Endothelial cell of umbilical vein (primary cell): ENCODE measurements around the gene MCF2L. TPM values are rescaled to one million over a fixed set of nuclear protein-coding genes. Genes with fewer than 3 reads are reported as not detected.

Experiments used
- BruUV-seq: library from RNA; stranded (reverse); fragments of 400-500 nt; replicated peaks from 2 replicates; lab custom pipeline; 2021; lab: Mats Ljungman, UMichigan
- CTCF ChIA-PET: fragments of 300-600, 350-600 bp; sonication (Branson Sonifier 250); formaldehyde crosslinking; loops from one replicate; lab custom pipeline; 2021; ENCODE audit warnings: antibody characterized with exemption, inconsistent platforms; lab: Charles Lee
- POLR2A ChIA-PET: fragments of 300-600, 350-600 bp; sonication (Branson Sonifier 250); formaldehyde crosslinking; loops from one replicate; lab custom pipeline; 2021; ENCODE audit warnings: antibody characterized with exemption, inconsistent platforms; lab: Charles Lee
- DNase-seq: peaks from one replicate; pipeline ENCODE4 v3.0.0-alpha.2; 2011; ENCODE audit warnings: low read depth, low spot score
- FAIRE-seq: peaks from 2 replicates; lab custom pipeline; 2011; peaks lifted over from hg19 to GRCh38; lab: Jason Lieb, UNC
- H2AFZ ChIP-seq: 2 replicates; pipeline ENCODE4 v1.6.0; 2012; ENCODE audit warnings: low read depth, low read length, control low read depth, inconsistent platforms
- H3K27ac ChIP-seq: 2 replicates; pipeline ENCODE4 v1.5.1; 2011; ENCODE audit warnings: low read depth, mild to moderate bottlenecking, control low read depth, low read length, moderate library complexity; ENCODE audit not compliant: insufficient read depth
- H3K27me3 ChIP-seq, 2 experiments: 2 replicates each; pipeline versions ENCODE4 v1.6.0 to v1.6.1; 2011; ENCODE audit warnings: low read length in 2 of 2, mixed read lengths in 1 of 2; ENCODE audit not compliant: control insufficient read depth in 2 of 2, insufficient read depth in 2 of 2
- H3K36me3 ChIP-seq, 2 experiments: 2 replicates in 1 of 2; 3 replicates in 1 of 2; pipeline ENCODE4 v1.5.1; 2011; ENCODE audit warnings: low read length in 2 of 2, mild to moderate bottlenecking in 1 of 2, moderate library complexity in 1 of 2; ENCODE audit not compliant: control insufficient read depth in 2 of 2, insufficient read depth in 2 of 2; ENCODE audit errors: extremely low read depth in 1 of 2
- H3K4me1 ChIP-seq: 3 replicates; pipeline ENCODE4 v1.5.1; 2011; ENCODE audit warnings: mild to moderate bottlenecking, low read length; ENCODE audit not compliant: control insufficient read depth, insufficient read depth; ENCODE audit errors: extremely low read depth
- H3K4me2 ChIP-seq: 2 replicates; pipeline ENCODE4 v1.6.1; 2011; ENCODE audit warnings: low read length, control low read depth, mixed read lengths; ENCODE audit not compliant: insufficient read depth
- H3K4me3 ChIP-seq, 3 experiments: fragments of 200-600 bp in 1 of 3; sonication (generic), shearing (Covaris generic) in 1 of 3; replicated peaks in 1 of 3; 2 replicates each; pipeline ENCODE4 v1.5.1; 2011 to 2016; ENCODE audit warnings: control low read depth in 3 of 3, low read length in 3 of 3, mild to moderate bottlenecking in 2 of 3, inconsistent platforms in 1 of 3, low read depth in 1 of 3, moderate library complexity in 1 of 3; ENCODE audit not compliant: insufficient read depth in 1 of 3
- H3K79me2 ChIP-seq: 2 replicates; pipeline ENCODE4 v1.6.0; 2012; ENCODE audit warnings: low read length, inconsistent platforms; ENCODE audit not compliant: control insufficient read depth, insufficient read depth
- H3K9ac ChIP-seq: replicated peaks from 2 replicates; pipeline ENCODE3; 2011; ENCODE audit warnings: low read length, control low read depth; ENCODE audit not compliant: insufficient read depth; ENCODE audit errors: extremely low read depth
- H3K9me1 ChIP-seq: replicated peaks from 3 replicates; pipeline ENCODE4 v1.6.0; 2011; ENCODE audit warnings: mild to moderate bottlenecking, low read length; ENCODE audit not compliant: control insufficient read depth, insufficient read depth; ENCODE audit errors: extremely low read depth
- H3K9me3 ChIP-seq: replicated peaks from 2 replicates; pipeline ENCODE4 v1.5.1; 2012; ENCODE audit warnings: low read length, inconsistent platforms; ENCODE audit not compliant: control insufficient read depth, insufficient read depth
- H4K20me1 ChIP-seq: replicated peaks from 2 replicates; pipeline ENCODE3; 2011; ENCODE audit warnings: mild to moderate bottlenecking, low read length; ENCODE audit not compliant: control insufficient read depth, insufficient read depth; ENCODE audit errors: extremely low read depth
- EZH2 ChIP-seq: IDR thresholded peaks from 2 replicates; pipeline ENCODE4 v1.6.1; 2012; ENCODE audit warnings: borderline replicate concordance, low read depth, mild to moderate bottlenecking, moderate library complexity, low read length, inconsistent platforms; ENCODE audit not compliant: severe bottlenecking
- FOS ChIP-seq: IDR thresholded peaks from 2 replicates; pipeline ENCODE4 v1.6.1; 2011; ENCODE audit warnings: mild to moderate bottlenecking, low read length, moderate library complexity, borderline replicate concordance; ENCODE audit not compliant: insufficient read depth
- GATA2 ChIP-seq: IDR thresholded peaks from 2 replicates; pipeline ENCODE4 v1.7.0; 2011; ENCODE audit warnings: low read depth, mild to moderate bottlenecking, moderate library complexity, mixed read lengths, low read length; ENCODE audit not compliant: insufficient read length, insufficient read depth
- JUN ChIP-seq: IDR thresholded peaks from 2 replicates; pipeline ENCODE4 v1.6.1; 2011; ENCODE audit warnings: borderline replicate concordance, low read depth; ENCODE audit not compliant: insufficient read length, insufficient read depth
- MYC ChIP-seq: IDR thresholded peaks from one replicate; pipeline ENCODE4 v1.6.1; 2011; ENCODE audit warnings: mild to moderate bottlenecking, low read depth, low read length
- POLR2A ChIP-seq: IDR thresholded peaks from 2 replicates; pipeline ENCODE4 v1.6.1; 2012; ENCODE audit warnings: low read depth, mild to moderate bottlenecking, control low read depth, low read length
- POLR2AphosphoS5 ChIP-seq: IDR thresholded peaks from 2 replicates; pipeline ENCODE4 v1.6.1; 2012; ENCODE audit warnings: low read depth, mild to moderate bottlenecking, control low read depth, low read length, moderate library complexity; ENCODE audit not compliant: insufficient read depth
- dilution Hi-C: fragments of 300-500 bp; cut with MboI; formaldehyde crosslinking; loops from one replicate; pipeline ENCODE4 v1.15.0; 2019; ENCODE audit warnings: low sequenced_read_pairs; ENCODE audit not compliant: extremely low pct_ligation_motif_present
- intact Hi-C: fragments of 100-400 bp; cut with micrococcal nuclease; formaldehyde crosslinking; loops from one replicate; pipeline ENCODE4 v1.10.0; 2022
- polyA plus RNA-seq, 4 experiments: library from polyadenylated mRNA; depleted of rRNA in 3 of 4; stranded (reverse) in 3 of 4; unstranded in 1 of 4; fragments of >200 nt; gene quantifications; 2 replicates each; pipeline versions ENCODE4 v1.2.1 to v1.2.3, GENCODE V29; 2011 to 2012; ENCODE audit warnings: missing spikeins in 1 of 4
- total RNA-seq: library from RNA; stranded (reverse); gene quantifications from 2 replicates; pipeline ENCODE4 v1.2.3, GENCODE V29; 2021
- TF ChIP-seq, protein P1 (sequence below), 2 donors: IDR thresholded peaks; 1 replicate in 1 of 2; 2 replicates in 1 of 2; pipeline ENCODE4 v1.5.1; 2011; ENCODE audit warnings: low read length in 2 of 2, mild to moderate bottlenecking in 2 of 2, moderate library complexity in 2 of 2, control low read depth in 1 of 2, inconsistent platforms in 1 of 2, low read depth in 1 of 2; ENCODE audit not compliant: insufficient read depth in 1 of 2; ENCODE audit errors: extremely low read depth in 1 of 2
- TF ChIP-seq, protein P2 (sequence below): IDR thresholded peaks from 2 replicates; pipeline ENCODE4 v1.6.1; 2011; ENCODE audit not compliant: insufficient read depth, insufficient read length

MCF2L gene
- total and polyA plus RNA-seq, 2 donors (not counting 3 experiments of a cell fraction or from before 2014, with no cell fraction given) = 0.33 to 0.58 TPM

DNA sequence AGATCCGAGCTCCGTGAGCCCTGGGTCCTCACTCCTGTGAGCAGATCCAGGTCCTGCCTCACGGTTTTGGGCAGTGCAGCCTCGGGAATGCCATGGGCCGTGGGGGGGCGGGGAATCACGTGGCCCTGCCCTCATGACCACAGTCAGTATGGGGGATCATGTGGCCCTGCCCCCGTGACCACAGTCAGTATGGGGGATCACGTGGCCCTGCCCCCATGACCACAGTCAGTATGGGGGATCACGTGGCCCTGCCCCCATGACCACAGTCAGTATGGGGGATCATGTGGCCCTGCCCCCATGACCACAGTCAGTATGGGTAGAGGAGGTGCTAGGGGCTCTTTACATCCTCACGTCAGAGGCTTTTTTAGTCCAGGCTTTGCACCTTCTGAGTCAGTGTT, 72.3 kb downstream of the MCF2L start:
- FAIRE-seq = no peak
- no TSS peak for BruUV-seq
- intact Hi-C loops = no loop called here
- dilution Hi-C loops = no loop called here
- Histone ChIP-seq H3K4me3 (no peak overlapping the region), H3K9ac (no peak overlapping the region), H3K4me2 (no peak overlapping the region), H3K9me3 (no peaks in the 10 kb centered on the region), H3K27me3 (no peaks in the 10 kb centered on the region), H3K79me2 (no peaks in the 10 kb centered on the region), H2AFZ (no peak overlapping the region), H3K27ac (no peak overlapping the region), H4K20me1 (no peaks in the 10 kb centered on the region), H3K36me3 (no peaks in the 10 kb centered on the region), H3K4me1 (no peaks in the 10 kb centered on the region), H3K9me1 (no peaks in the 10 kb centered on the region)
- TF ChIP-seq FOS (no peak), POLR2A (no peak), JUN (no peak), MYC (no peak), GATA2 (no peak), POLR2AphosphoS5 (no peak), EZH2 (no peak)
- TF ChIP-seq, protein P1, sequence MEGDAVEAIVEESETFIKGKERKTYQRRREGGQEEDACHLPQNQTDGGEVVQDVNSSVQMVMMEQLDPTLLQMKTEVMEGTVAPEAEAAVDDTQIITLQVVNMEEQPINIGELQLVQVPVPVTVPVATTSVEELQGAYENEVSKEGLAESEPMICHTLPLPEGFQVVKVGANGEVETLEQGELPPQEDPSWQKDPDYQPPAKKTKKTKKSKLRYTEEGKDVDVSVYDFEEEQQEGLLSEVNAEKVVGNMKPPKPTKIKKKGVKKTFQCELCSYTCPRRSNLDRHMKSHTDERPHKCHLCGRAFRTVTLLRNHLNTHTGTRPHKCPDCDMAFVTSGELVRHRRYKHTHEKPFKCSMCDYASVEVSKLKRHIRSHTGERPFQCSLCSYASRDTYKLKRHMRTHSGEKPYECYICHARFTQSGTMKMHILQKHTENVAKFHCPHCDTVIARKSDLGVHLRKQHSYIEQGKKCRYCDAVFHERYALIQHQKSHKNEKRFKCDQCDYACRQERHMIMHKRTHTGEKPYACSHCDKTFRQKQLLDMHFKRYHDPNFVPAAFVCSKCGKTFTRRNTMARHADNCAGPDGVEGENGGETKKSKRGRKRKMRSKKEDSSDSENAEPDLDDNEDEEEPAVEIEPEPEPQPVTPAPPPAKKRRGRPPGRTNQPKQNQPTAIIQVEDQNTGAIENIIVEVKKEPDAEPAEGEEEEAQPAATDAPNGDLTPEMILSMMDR (IDR thresholded peaks at IDR 0.05; ENCODE audit: extremely low read depth in 1 of 2, insufficient read depth in 1 of 2, low read depth in 1 of 2, low read length in 2 of 2) = no peak
- TF ChIP-seq, protein P2, sequence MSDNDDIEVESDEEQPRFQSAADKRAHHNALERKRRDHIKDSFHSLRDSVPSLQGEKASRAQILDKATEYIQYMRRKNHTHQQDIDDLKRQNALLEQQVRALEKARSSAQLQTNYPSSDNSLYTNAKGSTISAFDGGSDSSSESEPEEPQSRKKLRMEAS = no peak
- no peak for DNase-seq
- POLR2A ChIA-PET = no interaction called here
- CTCF ChIA-PET = interaction anchor here (0.6 kb wide), 1 partner anchor 12 kb away, joined by 3 read pairs; no protein-coding TSS in a partner anchor
